ENCODE data around the gene HPN. TPM values are rescaled to one million over a fixed set of nuclear protein-coding genes. Genes with fewer than 3 reads are reported as not detected.
"Not testable (repeated sequence)": the region's sequence is repeated elsewhere in the genome, so short reads cannot be mapped to it uniquely, and the experiment has no call there.

HPN gene
- total RNA-seq (2014; rRNA removed; shearing (Covaris generic)): not detected in 2 replicates

- Histone ChIP-seq H3K4me3 (no peak within 1 kb of the TSS), H3K27ac (no peak within 1 kb of the TSS), H3K27me3 (replicated peaks) (no peaks in the 10 kb centered on the region), H3K36me3 (no peaks in the 10 kb centered on the region), H3K9me3 (replicated peaks) (no peaks in the 10 kb centered on the region), H3K4me1 (replicated peaks) (no peaks in the 10 kb centered on the region)
- DNase-seq (ENCODE audit: low read depth in 1 of 2, low spot score in 2 of 2): no peak
Observed at GRCh38 chr19:35041548-35042055, at the start of gene HPN. HPN (plus strand) TSS chr19:35041721; CDS start chr19:35042507, 786 bp downstream.

DNA sequence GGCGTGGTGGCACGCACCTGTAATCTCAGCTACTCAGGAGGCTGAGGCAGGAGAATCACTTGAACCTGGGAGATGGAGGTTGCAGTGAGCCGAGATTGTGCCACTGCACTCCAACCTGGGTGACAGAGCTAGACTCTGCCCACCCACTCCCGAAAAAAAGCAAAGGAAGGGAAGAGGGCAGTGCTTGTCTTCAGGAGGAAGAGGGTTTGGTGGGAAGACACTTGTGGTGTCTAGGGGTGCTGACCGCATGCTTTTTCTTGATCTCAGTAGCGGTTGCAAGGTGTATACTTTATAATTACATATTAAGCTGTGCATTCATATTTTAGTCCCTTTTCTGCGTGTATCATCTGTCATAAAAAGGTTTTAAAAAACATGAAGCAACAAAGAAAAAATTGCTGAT is 48.9 kb upstream of the HPN start:
- peaks cover 18% of the 10 kb centered on the region for H3K4me1 ChIP-seq (replicated peaks)
- H3K9me3 ChIP-seq (replicated peaks); H3K4me3 ChIP-seq; DNase-seq (ENCODE audit: low read depth in 1 of 2, low spot score in 2 of 2); H3K27me3 ChIP-seq (replicated peaks); H3K27ac ChIP-seq; H3K36me3 ChIP-seq: not testable (repeated sequence)

- H3K4me1 ChIP-seq (replicated peaks): peaks cover 25% of the 10 kb centered on the region
- H3K4me3 ChIP-seq: no peak overlapping the region
- no peaks in the 10 kb centered on the region for H3K27me3 ChIP-seq (replicated peaks)
- H3K27ac ChIP-seq: no peak overlapping the region
- no peaks in the 10 kb centered on the region for H3K36me3 ChIP-seq
- no peak for DNase-seq (ENCODE audit: low read depth in 1 of 2, low spot score in 2 of 2)
- H3K9me3 ChIP-seq (replicated peaks): no peaks in the 10 kb centered on the region
Observed at GRCh38 chr19:34994286-34994642, 47.3 kb upstream of the HPN start.

DNA sequence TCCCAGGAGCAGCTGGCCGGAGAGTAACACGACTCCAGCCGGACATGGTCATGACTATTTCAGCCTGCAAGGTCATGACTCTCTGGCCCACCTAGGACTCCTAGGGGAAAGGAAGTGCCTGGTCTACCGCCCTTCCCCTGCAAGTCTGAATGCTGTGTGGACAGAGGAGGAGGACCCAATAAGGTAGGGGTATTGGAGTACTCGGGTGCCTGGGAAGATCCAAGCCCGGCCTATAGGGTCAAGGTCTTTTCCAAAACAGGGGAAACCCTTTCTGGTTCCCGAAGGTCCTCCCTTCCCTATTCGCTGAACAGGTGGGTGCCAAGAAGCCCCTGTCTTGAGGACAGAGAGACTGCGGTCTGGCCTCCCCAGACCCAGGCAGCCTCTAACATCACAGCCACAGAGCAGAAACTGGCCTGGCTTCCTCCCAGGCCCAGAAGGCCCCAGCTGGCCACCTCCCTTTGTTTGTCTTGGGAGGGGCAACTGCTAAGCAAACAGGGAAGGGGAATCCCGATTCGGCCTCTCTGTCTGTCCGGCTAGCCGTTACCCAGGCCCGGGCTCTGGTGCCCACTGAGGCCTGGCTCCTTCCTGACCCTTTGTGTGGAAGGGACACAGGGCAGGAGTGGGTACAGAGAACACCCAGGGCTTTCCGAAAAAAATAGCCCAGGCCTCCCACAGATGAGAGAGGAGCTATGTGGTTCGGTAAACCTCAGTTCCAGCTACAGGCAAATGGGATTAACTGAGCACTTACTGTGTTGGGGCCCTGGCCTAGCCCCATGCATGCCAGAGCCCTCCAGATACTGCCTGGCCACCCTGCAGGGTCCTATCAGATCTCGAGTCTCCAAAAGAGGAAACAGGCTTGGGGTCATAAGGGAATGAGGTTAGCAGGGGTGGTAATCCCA is 46.6 kb upstream of the HPN start:
- Histone ChIP-seq H3K9me3 (replicated peaks) (no peaks in the 10 kb centered on the region), H3K4me3 (no peak overlapping the region), H3K27ac (peak overlapping the region; percentile 58), H3K36me3 (no peaks in the 10 kb centered on the region), H3K4me1 (replicated peaks) (peaks cover 32% of the 10 kb centered on the region), H3K27me3 (replicated peaks) (no peaks in the 10 kb centered on the region)
- peak in 1 of 2 experiments; percentile 50 for DNase-seq (ENCODE audit: low read depth in 1 of 2, low spot score in 2 of 2)

- Histone ChIP-seq H3K4me1 (replicated peaks) (peaks cover 32% of the 10 kb centered on the region), H3K36me3 (0 out of 2 replicates have a peak, but pooled peaks cover under 1% of the 10 kb centered on the region), H3K9me3 (replicated peaks) (no peaks in the 10 kb centered on the region), H3K27me3 (replicated peaks) (no peaks in the 10 kb centered on the region), H3K27ac (no peak overlapping the region), H3K4me3 (no peak overlapping the region)
- no peak for DNase-seq (ENCODE audit: low read depth in 1 of 2, low spot score in 2 of 2)
Observed at GRCh38 chr19:34995551-34995950, 46.0 kb upstream of the HPN start.

DNA sequence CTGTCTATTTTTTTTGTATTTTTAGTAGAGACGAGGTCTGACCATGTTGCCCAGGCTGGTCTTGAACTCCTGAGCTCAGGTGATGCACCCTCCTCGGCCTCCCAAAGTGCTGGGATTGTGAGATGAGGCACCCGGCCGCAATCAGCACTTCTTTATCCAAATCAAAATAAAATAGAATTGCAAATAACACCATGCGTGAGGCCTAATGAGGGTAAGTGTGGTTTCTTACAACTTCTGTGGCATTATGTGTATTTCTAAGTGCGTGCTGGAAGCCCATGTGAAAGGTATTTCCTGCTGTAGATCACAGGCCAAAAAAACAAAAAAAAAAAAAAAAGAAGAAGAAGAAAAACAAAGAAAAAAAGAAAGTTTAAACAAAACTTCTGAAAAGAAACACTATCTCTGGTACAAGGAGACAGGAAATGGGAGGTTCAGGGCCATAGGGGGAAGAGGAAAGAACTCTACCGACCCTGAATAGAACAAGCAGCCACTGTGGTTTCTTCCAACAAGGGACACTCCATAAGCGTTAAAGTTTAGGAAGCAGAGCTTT is 44.4 kb upstream of the HPN start:
- no peaks in the 10 kb centered on the region for H3K27me3 ChIP-seq (replicated peaks)
- H3K4me1 ChIP-seq (replicated peaks): peaks cover 43% of the 10 kb centered on the region
- no peak overlapping the region for H3K4me3 ChIP-seq
- peaks cover 9% of the 10 kb centered on the region; the same call in 1 of the 2 replicates for H3K36me3 ChIP-seq
- DNase-seq (ENCODE audit: low read depth in 1 of 2, low spot score in 2 of 2): peak in 1 of 2 experiments; percentile 39
- H3K27ac ChIP-seq: no peak overlapping the region
- no peaks in the 10 kb centered on the region for H3K9me3 ChIP-seq (replicated peaks)

DNA sequence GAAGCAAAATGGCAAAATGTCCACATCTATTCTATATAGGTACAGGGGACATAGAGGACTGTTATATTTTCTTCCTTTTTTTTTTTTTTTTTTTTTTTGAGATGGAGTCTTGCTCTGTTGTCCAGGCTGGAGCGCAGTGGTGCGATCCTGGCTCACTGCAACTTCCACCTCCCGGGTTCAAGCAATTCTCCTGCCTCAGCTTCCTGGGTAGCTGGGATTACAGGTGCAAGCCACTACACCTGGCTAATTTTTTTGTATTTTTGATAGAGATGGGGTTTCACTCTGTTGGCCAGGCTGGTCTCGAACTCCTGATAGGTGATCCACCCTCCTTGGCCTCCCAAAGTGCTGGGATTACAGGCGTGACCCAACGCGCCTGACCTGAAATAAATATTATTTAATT is 43.3 kb upstream of the HPN start:
- not testable (repeated sequence) for DNase-seq (ENCODE audit: low read depth in 1 of 2, low spot score in 2 of 2); H3K27ac ChIP-seq; H3K27me3 ChIP-seq (replicated peaks); H3K9me3 ChIP-seq (replicated peaks); H3K4me3 ChIP-seq
- Histone ChIP-seq H3K4me1 (replicated peaks) (peaks cover 43% of the 10 kb centered on the region), H3K36me3 (peaks cover 20% of the 10 kb centered on the region; the same call in 1 of the 2 replicates)

GRCh38 chr19:34998777-34999497 is 42.6 kb upstream of the HPN start:
- peaks cover 43% of the 10 kb centered on the region for H3K4me1 ChIP-seq (replicated peaks)
- H3K27me3 ChIP-seq (replicated peaks): no peaks in the 10 kb centered on the region
- DNase-seq (ENCODE audit: low read depth in 1 of 2, low spot score in 2 of 2): peak in 1 of 2 experiments; percentile 38
- H3K36me3 ChIP-seq: peaks cover 26% of the 10 kb centered on the region; the same call in 1 of the 2 replicates
- H3K27ac ChIP-seq: peak overlapping the region; percentile 93
- no peaks in the 10 kb centered on the region for H3K9me3 ChIP-seq (replicated peaks)
- peak overlapping the region; percentile 76 for H3K4me3 ChIP-seq

GRCh38 chr19:34999498-35000337 is 41.8 kb upstream of the HPN start, which contains the start of gene GRAMD1A:
GRAMD1A (plus strand) TSS chr19:35000323; CDS start chr19:35000479, 156 bp downstream.
- Histone ChIP-seq H3K36me3 (peaks cover 28% of the 10 kb centered on the region; the same call in 1 of the 2 replicates), H3K9me3 (replicated peaks) (no peaks in the 10 kb centered on the region), H3K4me1 (replicated peaks) (peaks cover 40% of the 10 kb centered on the region), H3K27ac (peak within 1 kb of the TSS; percentile 93), H3K4me3 (peak within 1 kb of the TSS; percentile 76), H3K27me3 (replicated peaks) (no peaks in the 10 kb centered on the region)
- peak; percentile 85 to 89 for DNase-seq (ENCODE audit: low read depth in 1 of 2, low spot score in 2 of 2)

DNA sequence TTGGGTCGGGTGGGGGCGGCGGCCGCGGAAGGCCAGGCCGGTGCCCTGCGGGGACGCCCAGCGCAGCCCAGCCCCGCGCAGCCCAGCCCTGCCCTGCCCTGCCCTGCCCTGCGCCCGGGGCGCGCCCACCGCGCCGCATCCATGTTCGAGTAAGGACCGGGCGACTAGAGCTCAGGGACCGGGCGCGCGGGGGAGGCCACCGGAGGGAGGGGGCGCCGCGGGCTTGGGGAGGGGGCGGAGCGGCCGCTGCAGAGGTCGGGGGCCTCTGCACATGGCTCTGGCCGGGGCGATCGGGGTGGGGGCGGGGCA is 41.2 kb upstream of the HPN start:
- peaks cover 29% of the 10 kb centered on the region for H3K36me3 ChIP-seq
- no peak for DNase-seq (ENCODE audit: low read depth in 1 of 2, low spot score in 2 of 2)
- H3K27me3 ChIP-seq (replicated peaks): no peaks in the 10 kb centered on the region
- no peaks in the 10 kb centered on the region for H3K9me3 ChIP-seq (replicated peaks)
- peak overlapping the region; percentile 93 for H3K27ac ChIP-seq
- H3K4me1 ChIP-seq (replicated peaks): peaks cover 34% of the 10 kb centered on the region
- peak overlapping the region; percentile 76 for H3K4me3 ChIP-seq

- Histone ChIP-seq H3K9me3 (replicated peaks) (no peaks in the 10 kb centered on the region), H3K27ac (peak overlapping the region; percentile 46), H3K27me3 (replicated peaks) (no peaks in the 10 kb centered on the region), H3K36me3 (peaks cover 34% of the 10 kb centered on the region), H3K4me1 (replicated peaks) (peaks cover 37% of the 10 kb centered on the region), H3K4me3 (peak overlapping the region; percentile 76)
- peak in 1 of 2 experiments; percentile 14 for DNase-seq (ENCODE audit: low read depth in 1 of 2, low spot score in 2 of 2)
Observed at GRCh38 chr19:35000647-35001501, 40.6 kb upstream of the HPN start.

DNA sequence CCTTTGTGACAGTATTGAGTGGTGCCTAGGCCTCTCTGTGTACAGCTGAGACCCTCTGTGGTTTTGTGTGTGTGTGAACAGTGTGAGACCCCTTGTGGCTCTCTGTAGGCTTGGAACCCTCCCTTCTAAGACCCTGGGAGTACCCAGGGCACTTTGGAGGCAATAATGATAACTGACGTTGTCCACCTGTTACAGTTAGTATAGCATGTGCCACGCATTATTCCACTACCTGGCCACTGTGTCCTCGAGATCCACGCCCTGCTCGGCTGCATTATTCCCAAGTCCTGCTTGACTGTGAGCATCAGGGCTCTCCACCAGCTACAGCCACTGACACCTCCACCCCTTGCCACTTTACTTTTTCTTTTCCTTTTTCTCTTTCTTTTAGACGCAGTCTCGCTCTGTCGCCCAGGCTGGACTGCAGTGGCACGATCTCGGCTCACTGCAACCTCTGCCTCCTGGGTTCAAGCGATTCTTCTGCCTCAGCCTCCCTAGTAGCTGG is 39.4 kb upstream of the HPN start:
- Histone ChIP-seq H3K36me3 (peaks cover 45% of the 10 kb centered on the region), H3K9me3 (replicated peaks) (no peaks in the 10 kb centered on the region), H3K27me3 (replicated peaks) (no peaks in the 10 kb centered on the region), H3K4me1 (replicated peaks) (peaks cover 40% of the 10 kb centered on the region), H3K27ac (no peak overlapping the region), H3K4me3 (no peak overlapping the region)
- DNase-seq (ENCODE audit: low read depth in 1 of 2, low spot score in 2 of 2): no peak
